Fibroblast of lung (primary cell): ENCODE measurements around the gene USP13. TPM values are rescaled to one million over a fixed set of nuclear protein-coding genes. Genes with fewer than 3 reads are reported as not detected.
A peak's percentile ranks its signal among the peaks of the same experiment; 100 is the strongest.

ENCODE experiments used
- DNase-seq, 2 donors: peaks; one replicate each; pipeline versions ENCODE4 v3.0.0 to v3.0.0-alpha.2; 2010; ENCODE audit warnings: low read depth in 2 of 2
- H2AFZ ChIP-seq: 2 replicates; pipeline ENCODE4 v1.5.1; 2012; ENCODE audit warnings: low read length, control low read depth, inconsistent platforms
- H3K27ac ChIP-seq: 2 replicates; pipeline ENCODE4 v1.5.1; 2011; ENCODE audit warnings: low read length, control low read depth; ENCODE audit not compliant: insufficient read depth
- H3K27me3 ChIP-seq: 2 replicates; pipeline ENCODE4 v1.5.1; 2011; ENCODE audit warnings: mild to moderate bottlenecking, low read length; ENCODE audit not compliant: control insufficient read depth, insufficient read depth
- H3K36me3 ChIP-seq: 2 replicates; pipeline ENCODE4 v1.5.1; 2011; ENCODE audit warnings: low read length; ENCODE audit not compliant: control insufficient read depth, insufficient read depth
- H3K4me1 ChIP-seq: 2 replicates; pipeline ENCODE4 v1.5.1; 2011; ENCODE audit warnings: low read length; ENCODE audit not compliant: control insufficient read depth, insufficient read depth; ENCODE audit errors: extremely low read depth
- H3K4me2 ChIP-seq: 2 replicates; pipeline ENCODE4 v1.5.1; 2011; ENCODE audit warnings: low read length, control low read depth; ENCODE audit not compliant: insufficient read depth; ENCODE audit errors: extremely low read depth
- H3K4me3 ChIP-seq, 4 experiments: fragments of 200-600 bp in 1 of 4; sonication (generic) in 1 of 4; replicated peaks in 1 of 4; 2 replicates each; pipeline ENCODE4 v1.5.1; 2011 to 2016; ENCODE audit warnings: low read length in 4 of 4, low read depth in 3 of 4, mild to moderate bottlenecking in 3 of 4, control low read depth in 2 of 4, inconsistent platforms in 1 of 4, mixed read lengths in 1 of 4; ENCODE audit not compliant: insufficient read depth in 1 of 4; ENCODE audit errors: control extremely low read depth in 1 of 4
- H3K79me2 ChIP-seq: 2 replicates; pipeline ENCODE4 v1.5.1; 2012; ENCODE audit warnings: mild to moderate bottlenecking, low read length, inconsistent platforms; ENCODE audit not compliant: control insufficient read depth, insufficient read depth
- H3K9ac ChIP-seq: 2 replicates; pipeline ENCODE4 v1.5.1; 2011; ENCODE audit warnings: mild to moderate bottlenecking, low read length, control low read depth; ENCODE audit not compliant: insufficient read depth
- H3K9me3 ChIP-seq: 2 replicates; pipeline ENCODE4 v1.5.1; 2012; ENCODE audit warnings: low read depth, low read length; ENCODE audit not compliant: control insufficient read depth, insufficient read depth
- H4K20me1 ChIP-seq: 2 replicates; pipeline ENCODE4 v1.5.1; 2011; ENCODE audit warnings: low read length; ENCODE audit not compliant: control insufficient read depth, insufficient read depth; ENCODE audit errors: extremely low read depth
- EZH2 ChIP-seq: IDR thresholded peaks from 2 replicates; pipeline ENCODE4 v1.5.1; 2012; ENCODE audit warnings: low read length, control low read depth, mild to moderate bottlenecking; ENCODE audit errors: missing control alignments
- polyA plus RNA-seq, 2 donors: library from polyadenylated mRNA; depleted of rRNA in 1 of 2; stranded (reverse) in 1 of 2; unstranded in 1 of 2; fragments of >200 nt; gene quantifications; 2 replicates each; pipeline ENCODE4 v1.2.1, GENCODE V29; 2011 to 2012; ENCODE audit warnings: missing spikeins in 1 of 2
- total RNA-seq: library from RNA; depleted of rRNA; stranded (reverse); fragments of >200 nt; gene quantifications from 2 replicates; pipeline ENCODE4 v1.2.1, GENCODE V29; 2014
- TF ChIP-seq, protein P1 (sequence below), 2 donors: IDR thresholded peaks in 1 of 2; conservative IDR thresholded peaks in 1 of 2; 1 replicate in 1 of 2; 2 replicates in 1 of 2; pipeline ENCODE4 v1.5.1; 2011 to 2012; ENCODE audit warnings: low read length in 2 of 2, control low read depth in 1 of 2, inconsistent platforms in 1 of 2, low read depth in 1 of 2, mild to moderate bottlenecking in 1 of 2

USP13 gene
- total and polyA plus RNA-seq, 2 donors (not counting 1 experiment from before 2014, with no cell fraction given): 11.7 to 15.7 TPM

- TF ChIP-seq, protein P1, sequence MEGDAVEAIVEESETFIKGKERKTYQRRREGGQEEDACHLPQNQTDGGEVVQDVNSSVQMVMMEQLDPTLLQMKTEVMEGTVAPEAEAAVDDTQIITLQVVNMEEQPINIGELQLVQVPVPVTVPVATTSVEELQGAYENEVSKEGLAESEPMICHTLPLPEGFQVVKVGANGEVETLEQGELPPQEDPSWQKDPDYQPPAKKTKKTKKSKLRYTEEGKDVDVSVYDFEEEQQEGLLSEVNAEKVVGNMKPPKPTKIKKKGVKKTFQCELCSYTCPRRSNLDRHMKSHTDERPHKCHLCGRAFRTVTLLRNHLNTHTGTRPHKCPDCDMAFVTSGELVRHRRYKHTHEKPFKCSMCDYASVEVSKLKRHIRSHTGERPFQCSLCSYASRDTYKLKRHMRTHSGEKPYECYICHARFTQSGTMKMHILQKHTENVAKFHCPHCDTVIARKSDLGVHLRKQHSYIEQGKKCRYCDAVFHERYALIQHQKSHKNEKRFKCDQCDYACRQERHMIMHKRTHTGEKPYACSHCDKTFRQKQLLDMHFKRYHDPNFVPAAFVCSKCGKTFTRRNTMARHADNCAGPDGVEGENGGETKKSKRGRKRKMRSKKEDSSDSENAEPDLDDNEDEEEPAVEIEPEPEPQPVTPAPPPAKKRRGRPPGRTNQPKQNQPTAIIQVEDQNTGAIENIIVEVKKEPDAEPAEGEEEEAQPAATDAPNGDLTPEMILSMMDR (conservative IDR thresholded peaks at IDR 0.05 in 1 of 2, IDR thresholded peaks at IDR 0.05 in 1 of 2; ENCODE audit: low read depth in 1 of 2, low read length in 2 of 2): no peak
- no peak for TF ChIP-seq EZH2
- H4K20me1 ChIP-seq: no peaks in the 10 kb centered on the region
- H3K27me3 ChIP-seq: no peaks in the 10 kb centered on the region
- H2AFZ ChIP-seq: no peak overlapping the region
- H3K27ac ChIP-seq: no peak overlapping the region
- H3K79me2 ChIP-seq: peaks cover 19% of the 10 kb centered on the region
- no peaks in the 10 kb centered on the region for H3K4me1 ChIP-seq
- H3K9ac ChIP-seq: no peak overlapping the region
- no peaks in the 10 kb centered on the region for H3K9me3 ChIP-seq
- no peak overlapping the region for H3K4me3 ChIP-seq
- H3K36me3 ChIP-seq: no peaks in the 10 kb centered on the region
- no peak for DNase-seq
- H3K4me2 ChIP-seq: no peak overlapping the region
These were observed 43.7 kb upstream of the USP13 start for GRCh38 chr3:179608931-179609720.

- H3K27ac ChIP-seq: no peak overlapping the region
- H4K20me1 ChIP-seq: no peaks in the 10 kb centered on the region
- no peaks in the 10 kb centered on the region for H3K9me3 ChIP-seq
- H3K4me3 ChIP-seq: no peak overlapping the region
- H3K9ac ChIP-seq: no peak overlapping the region
- DNase-seq: no peak
- H3K4me1 ChIP-seq: no peaks in the 10 kb centered on the region
- H3K36me3 ChIP-seq: no peaks in the 10 kb centered on the region
- TF ChIP-seq, protein P1 (conservative IDR thresholded peaks at IDR 0.05 in 1 of 2, IDR thresholded peaks at IDR 0.05 in 1 of 2; ENCODE audit: low read depth in 1 of 2, low read length in 2 of 2): no peak
- TF ChIP-seq EZH2: no peak
- no peak overlapping the region for H3K4me2 ChIP-seq
- peaks cover 12% of the 10 kb centered on the region for H3K79me2 ChIP-seq
- no peaks in the 10 kb centered on the region for H3K27me3 ChIP-seq
- no peak overlapping the region for H2AFZ ChIP-seq
These were observed 42.8 kb upstream of the USP13 start for GRCh38 chr3:179610066-179610465.

GRCh38 chr3:179613807-179614206, 39.0 kb upstream of the USP13 start:
- H3K4me3 ChIP-seq: no peak overlapping the region

More at GRCh38 chr3:179613807-179614206, 39.0 kb upstream of the USP13 start:
- Histone ChIP-seq H3K9ac (no peak overlapping the region), H3K36me3 (no peaks in the 10 kb centered on the region), H3K27me3 (no peaks in the 10 kb centered on the region), H4K20me1 (no peaks in the 10 kb centered on the region), H3K9me3 (no peaks in the 10 kb centered on the region), H3K4me1 (no peaks in the 10 kb centered on the region), H3K79me2 (peaks cover 3% of the 10 kb centered on the region), H3K4me2 (no peak overlapping the region), H3K27ac (no peak overlapping the region), H2AFZ (no peak overlapping the region)
- peak; percentile 15 to 72 for DNase-seq
- TF ChIP-seq, protein P1 (conservative IDR thresholded peaks at IDR 0.05 in 1 of 2, IDR thresholded peaks at IDR 0.05 in 1 of 2; ENCODE audit: low read depth in 1 of 2, low read length in 2 of 2): no peak
- no peak for TF ChIP-seq EZH2
